ENCODE measurements around the gene MPP2.
"Not testable (repeated sequence)": the region's sequence is repeated elsewhere in the genome, so short reads cannot be mapped to it uniquely, and the experiment has no call there.

Gene MPP2

GRCh38 chr17:43875476-43876147 lies 31.7 kb downstream of the MPP2 start:
- DNase-seq (ENCODE audit: low read depth) = no peak

- no peak for DNase-seq (ENCODE audit: low read depth)
Observed at GRCh38 chr17:43874293-43874692, 33.0 kb downstream of the MPP2 start.

- DNase-seq (ENCODE audit: low read depth) = no peak
Observed at GRCh38 chr17:43873815-43874214, 33.5 kb downstream of the MPP2 start.

- DNase-seq (ENCODE audit: low read depth) = no peak
Observed at GRCh38 chr17:43873091-43873490, 34.2 kb downstream of the MPP2 start.

GRCh38 chr17:43871946-43872690 lies 35.2 kb downstream of the MPP2 start:
- no peak for DNase-seq (ENCODE audit: low read depth)

- DNase-seq (ENCODE audit: low read depth) = not testable (repeated sequence)
Observed at GRCh38 chr17:43869031-43869430, 38.3 kb downstream of the MPP2 start.

GRCh38 chr17:43868226-43868994 lies 38.9 kb downstream of the MPP2 start:
- DNase-seq (ENCODE audit: low read depth) = no peak

- no peak for DNase-seq (ENCODE audit: low read depth)
Observed at GRCh38 chr17:43864161-43864984, 43.0 kb downstream of the MPP2 start.

- DNase-seq (ENCODE audit: low read depth) = no peak
Observed at GRCh38 chr17:43861960-43862359, 45.4 kb downstream of the MPP2 start.

GRCh38 chr17:43860927-43861622 lies 46.3 kb downstream of the MPP2 start:
- no peak for DNase-seq (ENCODE audit: low read depth)

GRCh38 chr17:43860077-43860725 lies 47.1 kb downstream of the MPP2 start:
- DNase-seq (ENCODE audit: low read depth) = no peak

GRCh38 chr17:43857957-43858600 lies 49.3 kb downstream of the MPP2 start:
- DNase-seq (ENCODE audit: low read depth) = no peak

- no peak for DNase-seq (ENCODE audit: low read depth)
Observed at GRCh38 chr17:43857141-43857540, 50.2 kb downstream of the MPP2 start.

- no peak for DNase-seq (ENCODE audit: low read depth)
Observed at GRCh38 chr17:43856141-43856540, 51.2 kb downstream of the MPP2 start.

GRCh38 chr17:43855061-43855460 lies 52.3 kb downstream of the MPP2 start:
- DNase-seq (ENCODE audit: low read depth) = no peak

- no peak for DNase-seq (ENCODE audit: low read depth)
Observed at GRCh38 chr17:43854498-43854897, 52.8 kb downstream of the MPP2 start.

- DNase-seq (ENCODE audit: low read depth) = no peak
Observed at GRCh38 chr17:43853546-43853945, 53.8 kb downstream of the MPP2 start.

GRCh38 chr17:43852571-43852970 lies 54.8 kb downstream of the MPP2 start:
- no peak for DNase-seq (ENCODE audit: low read depth)

- DNase-seq (ENCODE audit: low read depth) = no peak
Observed at GRCh38 chr17:43849116-43849515, 58.2 kb downstream of the MPP2 start.

- no peak for DNase-seq (ENCODE audit: low read depth)
Observed at GRCh38 chr17:43848601-43849000, 58.7 kb downstream of the MPP2 start.
